Inferior parietal cortex (tissue), 1 donor: Measurements from ENCODE around the gene PCDHAC2.

Experiments used
- DNase-seq: peaks from one replicate; pipeline ENCODE4 v3.0.0-alpha.2; 2016; ENCODE audit errors: extremely low spot score

The PCDHAC2 gene, protein sequence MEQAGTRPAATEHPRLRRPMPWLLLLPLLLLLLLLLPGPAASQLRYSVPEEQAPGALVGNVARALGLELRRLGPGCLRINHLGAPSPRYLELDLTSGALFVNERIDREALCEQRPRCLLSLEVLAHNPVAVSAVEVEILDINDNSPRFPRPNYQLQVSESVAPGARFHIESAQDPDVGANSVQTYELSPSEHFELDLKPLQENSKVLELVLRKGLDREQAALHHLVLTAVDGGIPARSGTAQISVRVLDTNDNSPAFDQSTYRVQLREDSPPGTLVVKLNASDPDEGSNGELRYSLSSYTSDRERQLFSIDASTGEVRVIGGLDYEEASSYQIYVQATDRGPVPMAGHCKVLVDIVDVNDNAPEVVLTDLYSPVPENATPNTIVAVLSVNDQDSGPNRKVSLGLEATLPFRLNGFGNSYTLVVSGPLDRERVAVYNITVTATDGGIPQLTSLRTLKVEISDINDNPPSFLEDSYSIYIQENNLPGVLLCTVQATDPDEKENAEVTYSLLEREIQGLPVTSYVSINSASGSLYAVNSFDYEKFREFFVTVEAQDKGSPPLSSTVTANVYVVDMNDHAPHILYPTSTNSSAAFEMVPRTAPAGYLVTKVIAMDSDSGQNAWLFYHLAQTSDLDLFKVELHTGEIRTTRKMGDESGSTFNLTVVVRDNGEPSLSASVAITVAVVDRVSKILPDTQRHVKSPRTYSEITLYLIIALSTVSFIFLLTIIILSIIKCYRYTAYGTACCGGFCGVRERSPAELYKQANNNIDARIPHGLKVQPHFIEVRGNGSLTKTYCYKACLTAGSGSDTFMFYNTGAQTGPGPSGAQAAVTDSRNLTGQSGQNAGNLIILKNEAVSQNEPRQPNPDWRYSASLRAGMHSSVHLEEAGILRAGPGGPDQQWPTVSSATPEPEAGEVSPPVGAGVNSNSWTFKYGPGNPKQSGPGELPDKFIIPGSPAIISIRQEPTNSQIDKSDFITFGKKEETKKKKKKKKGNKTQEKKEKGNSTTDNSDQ

DNA sequence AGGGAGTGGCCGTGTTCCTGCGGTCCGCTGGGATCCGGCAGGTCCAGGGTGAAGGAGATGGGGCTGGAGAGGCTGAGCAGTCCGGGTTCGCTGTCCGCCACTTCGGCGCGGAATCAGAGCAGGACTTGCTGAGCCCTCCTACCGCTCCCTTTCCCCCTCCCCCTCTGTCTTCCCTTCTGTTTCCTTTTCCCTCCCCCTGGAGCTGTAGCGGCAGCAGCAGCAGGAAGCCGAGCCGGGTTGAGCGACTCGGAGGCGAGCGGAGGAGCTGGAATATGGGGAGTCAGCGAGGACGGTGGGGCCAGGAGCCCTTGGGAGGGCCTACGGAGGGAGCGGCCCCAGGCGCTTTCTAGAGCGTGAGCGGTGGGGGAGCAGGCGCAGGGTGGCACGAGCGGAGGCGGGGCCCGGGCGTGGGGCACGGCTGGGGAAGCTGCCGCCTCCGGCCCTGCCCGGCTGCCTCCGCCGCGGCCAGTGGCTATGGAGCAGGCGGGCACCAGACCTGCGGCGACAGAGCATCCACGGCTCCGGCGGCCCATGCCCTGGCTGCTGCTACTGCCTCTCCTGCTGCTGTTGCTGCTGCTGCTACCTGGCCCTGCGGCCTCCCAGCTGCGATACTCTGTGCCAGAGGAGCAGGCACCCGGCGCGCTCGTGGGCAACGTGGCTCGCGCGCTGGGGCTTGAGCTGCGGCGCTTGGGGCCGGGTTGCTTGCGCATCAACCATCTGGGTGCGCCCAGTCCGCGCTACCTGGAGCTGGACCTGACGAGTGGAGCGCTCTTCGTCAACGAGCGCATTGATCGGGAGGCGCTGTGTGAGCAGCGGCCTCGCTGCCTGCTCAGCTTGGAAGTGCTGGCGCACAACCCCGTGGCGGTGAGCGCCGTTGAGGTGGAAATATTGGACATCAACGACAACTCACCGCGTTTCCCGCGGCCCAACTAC lies at the start of gene PCDHAC2:
TSS of gene PCDHAC2 (plus strand) at position 184 of the 933 bp plus-strand sequence. CDS start at position 475, 291 bp downstream.
- DNase-seq: peak; percentile 58

DNA sequence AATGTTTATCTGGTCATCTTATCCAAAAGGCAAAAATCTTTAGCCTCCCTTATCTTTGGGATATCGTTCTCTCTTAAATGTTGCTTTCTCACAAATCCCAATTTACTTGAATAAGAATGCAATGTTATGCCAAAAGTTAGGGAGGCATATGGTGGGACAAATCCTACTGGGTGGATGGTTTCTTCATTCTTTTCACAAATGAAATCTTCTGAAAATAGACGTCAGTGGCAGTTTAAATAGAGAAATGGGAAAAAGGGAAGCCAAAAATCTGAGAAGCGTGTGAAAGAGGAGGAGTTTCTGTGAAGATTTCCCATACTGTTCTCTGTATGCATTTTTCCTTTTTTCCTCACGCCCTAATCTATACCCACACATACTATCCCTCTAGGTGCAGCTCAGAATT lies 42.7 kb upstream of the PCDHAC2 start:
- peak; percentile 45 for DNase-seq

DNA sequence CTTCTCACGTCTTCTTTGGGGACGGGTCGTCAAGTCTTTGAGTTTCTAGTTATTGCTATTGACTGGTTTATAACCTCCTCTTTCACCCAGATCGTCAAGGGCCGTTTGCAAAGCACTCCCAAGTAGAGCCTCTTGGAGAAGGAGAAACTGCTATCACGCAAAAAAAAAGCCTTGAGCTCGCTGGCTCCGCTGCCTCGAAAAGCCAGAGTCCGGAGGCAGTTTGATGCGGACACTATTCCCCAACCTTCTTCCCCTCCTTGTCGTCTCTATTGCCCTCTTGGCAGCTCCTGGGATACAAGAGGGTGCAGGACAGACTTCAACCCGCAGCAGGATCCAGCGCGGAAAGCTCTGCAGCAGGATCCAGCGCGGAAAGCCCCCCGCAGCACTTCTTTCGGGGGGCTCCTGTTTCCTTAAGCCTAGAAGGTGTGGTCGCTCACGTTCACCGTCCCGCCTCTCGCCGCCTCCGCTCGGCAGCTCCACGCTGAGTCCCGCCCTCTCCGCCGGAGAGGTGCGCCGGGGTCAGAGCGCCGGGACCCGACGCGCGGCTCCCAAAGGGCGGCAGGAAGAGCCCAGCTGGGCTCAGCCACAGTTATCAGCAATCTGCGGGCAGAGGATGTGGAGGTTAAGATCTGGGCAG lies 40.4 kb upstream of the PCDHAC2 start, which contains the start of gene PCDHAC1:
TSS of gene PCDHAC1 (plus strand) at position 494 of the 637 bp plus-strand sequence. CDS start 594 bp downstream, outside the sequence.
- DNase-seq: no peak

DNA sequence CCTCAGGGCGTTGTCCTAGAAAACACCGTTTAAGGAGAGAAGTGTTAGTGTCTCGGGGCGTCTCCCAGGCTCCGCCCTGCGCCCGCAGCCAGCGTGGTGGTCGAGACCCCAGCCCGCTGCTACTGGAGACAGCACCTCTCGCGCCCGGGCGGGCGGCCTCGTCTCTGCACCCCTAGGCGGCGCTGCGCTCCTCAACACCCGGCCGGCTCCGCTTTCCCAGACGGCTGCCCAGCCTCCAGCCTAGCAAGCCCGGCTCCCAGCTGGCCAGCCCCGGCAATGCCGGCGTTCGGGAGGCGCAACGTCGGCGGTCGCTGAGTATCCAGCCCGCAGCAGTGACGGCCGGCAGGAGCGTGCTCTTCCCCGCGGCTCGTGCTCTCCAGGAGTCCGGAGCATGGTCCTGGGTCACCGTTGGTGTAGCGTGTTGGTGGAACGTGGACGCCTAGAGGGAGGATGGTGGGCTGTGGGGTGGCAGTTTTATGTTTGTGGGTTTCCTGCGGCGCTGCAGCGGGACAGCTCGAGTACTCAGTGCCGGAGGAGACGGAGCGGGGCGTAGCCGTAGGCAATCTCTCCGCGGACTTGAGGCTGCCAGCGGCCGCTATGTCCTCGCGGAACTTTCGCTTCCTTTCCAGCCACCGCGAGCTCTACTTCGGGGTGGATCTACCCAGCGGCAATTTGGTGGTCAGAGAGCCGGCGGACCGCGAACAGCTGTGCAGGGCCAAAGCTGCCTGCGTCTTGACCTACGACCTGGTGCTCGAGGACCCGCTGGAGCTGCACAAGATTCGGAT lies 39.6 kb upstream of the PCDHAC2 start:
- DNase-seq: peak; percentile 71

DNA sequence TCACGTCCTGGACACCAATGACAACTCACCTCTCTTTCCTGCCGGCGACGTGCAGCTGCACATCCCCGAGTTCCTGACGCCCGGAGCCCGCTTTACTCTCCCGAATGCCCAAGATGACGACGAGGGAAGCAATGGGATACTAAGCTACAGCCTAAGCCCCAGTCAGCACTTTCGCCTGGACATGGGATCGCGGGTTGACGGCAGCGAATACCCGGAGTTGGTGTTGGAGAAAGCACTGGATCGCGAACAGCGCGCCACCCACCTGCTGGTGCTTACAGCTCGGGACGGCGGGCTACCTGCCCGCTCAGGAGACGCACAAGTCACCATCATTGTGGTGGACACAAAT lies 39.1 kb upstream of the PCDHAC2 start:
- DNase-seq: no peak

DNA sequence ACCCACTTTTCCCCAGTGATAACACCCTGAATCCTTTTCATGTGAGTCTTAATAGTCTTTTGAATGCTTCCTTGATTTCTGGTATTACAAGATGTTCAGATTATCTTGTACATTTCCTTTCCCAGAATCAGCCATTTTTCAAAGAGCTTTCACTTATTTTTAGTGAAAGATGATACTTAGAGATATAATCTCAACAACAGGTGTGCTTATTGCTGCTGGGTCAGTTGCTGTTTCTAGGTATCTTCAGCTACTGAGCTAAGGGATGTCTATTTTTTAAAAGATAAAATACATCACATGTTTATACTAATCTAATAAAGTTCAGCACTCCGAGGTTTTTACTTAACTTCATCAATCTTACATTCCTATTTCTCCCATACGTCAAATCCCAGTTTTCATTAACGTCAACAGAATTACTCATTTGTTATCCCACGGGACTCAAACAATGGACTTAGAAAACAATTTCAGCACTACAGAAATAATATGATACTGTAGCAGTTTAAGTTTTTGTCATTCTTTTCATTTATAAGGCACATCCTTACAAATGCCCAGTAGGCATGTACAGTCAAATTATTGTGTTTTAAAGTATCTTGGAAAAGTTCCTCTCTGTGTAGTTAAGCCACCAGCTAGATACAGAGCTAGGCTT lies 31.2 kb upstream of the PCDHAC2 start:
- DNase-seq: no peak

DNA sequence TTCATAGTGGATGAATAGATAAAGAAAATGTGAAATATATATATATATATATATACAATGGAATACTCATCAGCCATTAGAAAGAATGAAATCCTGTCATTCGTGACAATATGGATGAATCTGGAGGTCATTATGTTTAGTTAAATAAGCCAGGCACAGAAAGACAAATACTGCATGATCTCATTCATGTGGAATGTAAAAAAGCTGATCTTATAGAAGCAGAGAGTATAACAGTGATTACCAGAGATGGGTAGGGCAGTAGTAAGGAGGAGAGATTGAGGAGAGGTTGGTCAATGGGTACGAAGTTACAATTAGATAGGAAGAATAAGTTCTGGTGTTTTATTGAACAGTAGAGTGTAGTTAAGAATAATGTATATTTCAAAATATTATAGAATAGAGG lies 19.7 kb upstream of the PCDHAC2 start:
- no peak for DNase-seq

DNA sequence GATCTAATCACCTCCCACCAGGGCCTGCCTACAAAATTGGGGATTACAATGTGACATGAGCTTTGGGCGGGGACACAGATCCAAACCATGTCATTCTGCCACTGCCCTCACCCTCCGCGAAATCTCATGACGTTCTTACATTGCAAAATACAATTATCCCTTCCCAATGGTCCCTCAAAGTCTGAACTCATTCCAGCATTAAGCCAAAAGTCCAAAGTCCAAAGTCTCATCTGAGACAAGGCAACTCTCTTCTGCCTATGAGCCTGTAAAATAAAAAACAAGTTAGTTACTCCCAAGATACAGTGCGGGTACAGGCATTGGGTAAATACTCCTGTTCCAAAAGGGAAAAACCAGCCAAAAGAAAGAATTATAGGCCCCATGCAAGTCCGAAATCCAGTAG lies 14.6 kb upstream of the PCDHAC2 start:
- DNase-seq: no peak

DNA sequence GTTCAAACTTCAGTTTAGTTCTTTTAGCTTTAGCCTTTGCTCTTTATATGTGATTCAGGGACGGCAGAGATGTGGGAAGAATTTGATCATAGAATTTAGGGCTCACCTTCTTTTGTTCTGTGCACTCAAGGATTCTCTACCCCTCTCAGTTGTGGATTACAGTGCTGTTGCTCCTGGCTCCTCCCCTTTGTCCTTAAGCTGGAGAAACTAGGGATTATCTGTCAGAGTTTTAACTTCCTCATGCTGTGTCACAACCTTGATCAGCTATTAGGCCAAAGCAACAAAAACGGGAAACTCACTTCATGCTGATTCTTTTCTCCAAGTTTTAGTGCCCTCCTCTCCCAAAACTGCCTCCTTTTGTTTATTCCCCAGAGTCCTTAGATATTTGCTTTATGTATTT lies 13.0 kb upstream of the PCDHAC2 start:
- DNase-seq: no peak

DNA sequence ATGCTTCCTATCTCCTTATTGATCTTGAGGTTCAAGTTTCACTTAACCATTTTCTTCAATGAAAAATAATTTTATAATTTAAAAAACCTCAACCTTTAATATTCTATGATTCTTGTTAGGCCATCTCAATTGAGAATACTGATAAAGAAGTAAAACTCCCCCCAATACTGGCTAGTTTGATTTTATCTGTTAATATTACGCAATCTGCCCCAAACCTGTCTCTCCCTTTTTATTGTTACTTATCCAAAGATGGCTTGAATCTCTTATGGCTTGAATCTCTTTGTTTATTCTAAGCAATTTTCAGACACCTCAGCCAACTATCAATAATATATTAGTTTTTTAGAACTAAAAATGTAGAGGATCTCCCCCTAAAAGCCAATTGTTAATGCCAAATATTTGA lies 4.1 kb upstream of the PCDHAC2 start:
- DNase-seq: no peak

DNA sequence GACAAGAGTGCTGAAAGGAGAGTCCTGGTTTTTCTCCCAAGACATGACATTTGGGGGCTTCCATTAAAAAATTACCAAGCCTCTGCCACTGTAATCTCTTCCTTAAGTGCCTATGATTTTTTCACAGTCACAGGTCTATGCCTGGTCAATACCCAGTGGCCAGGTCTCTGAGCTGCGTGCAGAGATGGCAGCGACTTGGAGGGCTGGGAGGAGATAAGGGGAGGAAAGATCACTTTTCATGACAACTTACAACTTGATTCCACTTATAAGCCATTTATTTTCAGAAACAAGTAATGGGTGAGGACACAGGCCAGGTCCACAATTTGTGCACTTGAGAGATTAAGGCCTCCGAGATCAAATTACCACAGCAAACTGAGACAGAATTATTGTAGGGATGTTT lies 1.9 kb upstream of the PCDHAC2 start:
- DNase-seq: no peak

DNA sequence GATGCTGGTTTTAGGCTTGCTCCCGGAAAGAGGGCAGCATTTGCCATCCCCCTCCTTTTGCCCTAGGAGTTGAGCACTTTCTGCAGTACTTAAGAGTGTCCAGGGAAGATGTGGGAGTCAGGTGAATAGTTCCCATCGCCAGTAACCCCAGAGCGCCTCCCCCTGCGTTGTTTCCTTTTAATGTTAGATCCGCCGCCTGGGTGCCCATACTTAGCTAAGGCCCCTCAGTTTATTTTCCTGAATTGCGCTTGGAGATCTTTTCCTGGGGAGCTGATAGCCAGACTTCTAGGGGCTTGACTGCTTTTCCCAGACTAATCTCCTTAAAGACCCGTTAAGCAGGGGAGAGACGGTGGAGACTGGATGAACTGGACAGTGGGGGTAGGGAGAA lies 377 bp upstream of the PCDHAC2 start:
- peak; percentile 44 for DNase-seq

DNA sequence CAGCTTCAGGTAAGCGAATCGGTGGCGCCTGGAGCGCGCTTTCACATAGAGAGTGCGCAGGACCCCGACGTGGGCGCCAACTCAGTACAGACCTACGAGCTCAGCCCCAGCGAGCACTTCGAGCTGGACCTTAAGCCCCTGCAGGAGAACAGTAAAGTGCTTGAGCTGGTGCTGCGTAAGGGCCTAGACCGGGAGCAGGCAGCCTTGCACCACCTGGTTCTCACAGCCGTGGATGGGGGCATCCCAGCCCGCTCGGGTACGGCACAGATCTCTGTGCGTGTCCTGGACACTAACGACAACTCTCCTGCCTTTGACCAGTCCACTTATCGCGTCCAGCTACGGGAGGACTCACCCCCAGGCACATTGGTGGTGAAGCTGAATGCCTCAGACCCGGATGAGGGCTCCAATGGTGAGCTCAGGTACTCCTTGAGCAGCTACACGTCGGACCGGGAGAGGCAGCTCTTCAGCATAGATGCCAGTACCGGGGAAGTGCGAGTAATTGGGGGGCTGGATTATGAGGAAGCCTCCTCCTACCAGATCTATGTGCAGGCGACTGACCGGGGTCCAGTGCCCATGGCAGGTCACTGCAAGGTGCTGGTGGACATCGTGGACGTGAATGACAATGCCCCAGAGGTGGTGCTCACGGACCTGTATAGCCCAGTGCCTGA lies 1.1 kb downstream of the PCDHAC2 start:
- no peak for DNase-seq

DNA sequence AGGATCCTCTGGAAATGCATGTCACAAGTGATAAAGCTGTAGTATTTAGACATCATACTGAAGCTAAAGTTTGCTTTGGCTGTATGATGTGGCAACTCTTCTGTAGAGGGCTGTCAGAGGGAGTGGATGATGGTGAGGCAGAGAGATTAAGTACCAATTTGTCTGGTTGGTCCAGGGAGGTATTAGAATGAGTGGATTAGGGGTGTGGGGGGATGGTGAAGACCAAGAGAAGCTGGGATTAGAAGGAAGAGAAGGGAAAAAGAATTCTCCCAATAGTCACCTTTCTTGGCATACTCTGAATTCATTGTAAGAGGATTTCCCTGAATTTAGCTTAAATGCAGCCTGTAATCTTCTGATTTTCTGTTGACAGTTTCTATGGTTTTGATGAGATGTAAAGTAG lies 3.6 kb downstream of the PCDHAC2 start:
- DNase-seq: no peak

DNA sequence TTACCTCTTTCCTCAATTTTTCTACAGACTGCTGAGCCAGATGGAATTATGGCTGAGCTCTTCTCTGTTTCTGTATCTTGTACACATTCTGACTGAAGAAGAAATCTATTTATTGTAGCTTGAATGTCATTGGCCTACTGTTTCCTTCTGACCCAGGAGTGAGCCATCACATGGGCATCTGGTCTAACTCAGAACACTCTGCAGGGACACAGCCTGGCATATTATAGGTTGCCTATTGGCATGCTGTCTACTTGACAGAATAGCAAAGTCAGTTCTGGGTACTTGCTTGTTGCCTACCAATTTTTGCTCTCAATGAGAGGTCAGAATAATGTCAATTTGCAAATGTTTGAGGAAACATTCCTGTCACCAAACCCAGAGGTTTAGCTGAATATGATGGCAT lies 7.3 kb downstream of the PCDHAC2 start:
- DNase-seq: no peak

DNA sequence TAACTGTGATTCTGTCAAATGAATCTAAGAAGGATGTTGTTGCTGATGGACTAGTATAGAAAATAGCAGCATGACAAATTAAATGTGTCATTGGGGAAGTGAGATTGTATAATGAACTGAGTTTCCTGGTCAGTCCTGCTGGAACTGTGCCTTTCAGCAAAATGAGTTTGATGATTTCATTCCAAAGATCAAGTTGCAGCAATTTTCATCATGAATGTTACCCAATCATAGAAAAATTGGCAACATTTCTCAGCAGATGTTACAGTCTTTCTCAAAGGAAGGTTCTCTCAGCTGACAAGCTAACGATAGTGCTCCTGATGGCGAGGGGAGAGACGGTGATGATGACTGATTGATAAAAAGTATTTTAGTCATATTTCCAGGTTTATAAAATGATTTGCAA lies 10.7 kb downstream of the PCDHAC2 start:
- DNase-seq: peak; percentile 60

DNA sequence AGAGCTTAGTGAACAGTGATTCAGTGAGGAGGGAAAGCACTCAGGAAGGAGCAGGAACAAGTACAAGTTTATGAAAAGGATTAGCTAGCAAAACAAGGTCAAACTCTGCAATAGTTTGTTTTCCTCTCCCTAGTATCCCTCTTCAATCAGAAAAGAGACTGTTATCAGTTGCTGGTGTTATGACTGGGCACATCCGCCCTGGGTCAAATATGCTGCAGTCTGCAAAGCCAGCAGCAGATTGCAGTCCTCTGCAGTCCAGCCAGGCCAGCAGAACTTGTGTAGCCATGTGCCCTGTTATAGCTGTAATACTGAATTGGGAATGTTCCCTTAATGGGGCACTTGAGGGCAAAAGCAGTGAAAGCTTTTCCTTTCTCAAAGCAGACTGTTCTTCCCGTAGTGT lies 12.0 kb downstream of the PCDHAC2 start:
- DNase-seq: no peak

DNA sequence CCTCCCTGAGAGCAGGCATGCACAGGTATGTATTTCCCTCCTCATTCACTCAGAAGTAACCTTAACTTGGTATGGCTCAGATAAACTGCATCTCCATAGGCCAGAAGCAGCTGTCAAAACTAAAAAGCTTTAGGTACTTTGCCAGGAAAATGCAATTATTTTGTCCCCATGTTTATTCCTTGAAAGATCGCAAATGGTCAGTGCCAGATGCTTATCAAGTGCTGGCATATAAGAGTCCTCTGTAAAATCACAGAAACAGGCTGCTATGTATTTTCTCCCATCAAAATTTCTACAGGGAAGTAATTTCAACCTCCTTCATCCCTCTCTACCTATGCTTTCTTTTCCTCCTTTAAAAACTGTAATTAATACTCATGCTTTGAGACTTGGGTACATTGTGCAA lies 12.7 kb downstream of the PCDHAC2 start:
- DNase-seq: no peak

DNA sequence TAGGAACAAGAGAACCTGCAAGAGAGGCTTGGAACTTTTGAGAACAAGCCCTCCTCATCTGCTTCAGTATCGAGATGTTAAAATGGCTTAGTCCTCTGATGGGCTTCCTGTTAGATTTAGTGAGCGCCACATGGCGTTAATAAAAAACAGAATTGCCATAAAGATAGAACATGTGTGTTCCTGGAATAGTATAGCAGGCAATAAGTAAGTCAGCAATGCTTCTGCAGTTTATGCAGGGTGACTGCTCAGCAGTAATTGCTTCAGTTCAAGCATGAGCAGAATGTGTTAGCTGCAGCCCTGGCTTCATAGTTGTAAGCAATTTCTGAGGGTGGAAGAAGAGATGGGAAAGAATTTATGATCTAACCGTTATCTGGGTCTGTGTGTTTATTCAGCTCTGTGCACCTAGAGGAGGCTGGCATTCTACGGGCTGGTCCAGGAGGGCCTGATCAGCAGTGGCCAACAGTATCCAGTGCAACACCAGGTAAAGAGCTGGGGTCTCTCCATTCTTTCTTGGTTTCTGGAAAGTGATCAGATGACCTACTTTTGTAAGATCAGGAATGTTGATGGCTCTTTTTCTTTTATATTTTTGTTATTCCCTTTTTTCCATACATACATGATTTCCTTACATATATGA lies 15.9 kb downstream of the PCDHAC2 start:
- no peak for DNase-seq
